ENCODE data around the gene HLA-DRB5.

- TF ChIP-seq POLR2A (IDR thresholded peaks at IDR 0.05) = no peak
- no peak for TF ChIP-seq CTCF (IDR thresholded peaks at IDR 0.05)
These were observed 35.4 kb upstream of the HLA-DRB5 start for GRCh38 chr6:32565511-32565910.
